Spinal cord (tissue), 10 donors: ENCODE data around the gene TP53BP2. TPM values are rescaled to one million over a fixed set of nuclear protein-coding genes. Genes with fewer than 3 reads are reported as not detected.
"Not testable (repeated sequence)": the region's sequence is repeated elsewhere in the genome, so short reads cannot be mapped to it uniquely, and the experiment has no call there.

Experiments
- DNase-seq, 6 donors: peaks; one replicate each; pipeline versions ENCODE4 v3.0.0 to v3.0.0-alpha.2; 2013 to 2015; ENCODE audit warnings: low spot score in 6 of 6, low read depth in 4 of 6
- H3K27ac ChIP-seq: one replicate; pipeline ENCODE4 v1.5.1; 2013; ENCODE audit warnings: low read depth, low read length, control low read depth
- H3K27me3 ChIP-seq: one replicate; pipeline ENCODE4 v1.6.1; 2013; ENCODE audit warnings: low read length; ENCODE audit not compliant: control insufficient read depth, insufficient read depth
- H3K36me3 ChIP-seq: one replicate; pipeline ENCODE4 v1.6.1; 2013; ENCODE audit warnings: low read length; ENCODE audit not compliant: control insufficient read depth, insufficient read depth
- H3K4me1 ChIP-seq: one replicate; pipeline ENCODE4 v1.6.1; 2013; ENCODE audit warnings: low read length; ENCODE audit not compliant: control insufficient read depth, insufficient read depth
- H3K4me3 ChIP-seq: one replicate; pipeline ENCODE4 v1.5.1; 2013; ENCODE audit warnings: low read depth, low read length, control low read depth
- H3K9me3 ChIP-seq: one replicate; pipeline ENCODE4 v1.6.1; 2013; ENCODE audit warnings: low read length; ENCODE audit not compliant: control insufficient read depth, insufficient read depth
- WGBS: methylation state at CpG from one replicate; pipeline ENCODE4 v1.1.5; 2013; ENCODE audit warnings: missing lambda C conversion rate; ENCODE audit not compliant: insufficient coverage; 5-methylcytosine and 5-hydroxymethylcytosine counted together
- polyA plus RNA-seq, 2 donors: library from polyadenylated mRNA; unstranded; fragments of 120-200 nt; gene quantifications; one replicate each; pipeline ENCODE4 v1.2.1, GENCODE V29; 2013; ENCODE audit not compliant: insufficient read length in 2 of 2
- total RNA-seq, 2 donors: library from RNA; depleted of rRNA in 1 of 2; stranded (reverse); fragments of 120-200 nt in 1 of 2; fragments of >200 nt in 1 of 2; gene quantifications; one replicate each; pipeline versions ENCODE4 v1.2.3 to v1.2.4, GENCODE V29; 2013 to 2014
- donor health status: healthy.

The TP53BP2 gene
- total and polyA plus RNA-seq, 4 donors: 34.9 to 40.5 (median 38.2) TPM

GRCh38 chr1:223876590-223876989, 30.8 kb upstream of the TP53BP2 start:
- WGBS: no CpG with 5 or more reads among the region's 6 CpGs
- no peak overlapping the region for H3K27ac ChIP-seq
- no peaks in the 10 kb centered on the region for H3K36me3 ChIP-seq
- no peak for DNase-seq
- H3K4me3 ChIP-seq: no peak overlapping the region
- H3K27me3 ChIP-seq: no peaks in the 10 kb centered on the region
- no peaks in the 10 kb centered on the region for H3K9me3 ChIP-seq
- no peaks in the 10 kb centered on the region for H3K4me1 ChIP-seq

GRCh38 chr1:223873044-223873443, 27.3 kb upstream of the TP53BP2 start:
- Histone ChIP-seq H3K27ac (no peak overlapping the region), H3K27me3 (no peaks in the 10 kb centered on the region), H3K9me3 (no peaks in the 10 kb centered on the region), H3K36me3 (no peaks in the 10 kb centered on the region), H3K4me1 (peaks cover 5% of the 10 kb centered on the region), H3K4me3 (no peak overlapping the region)
- 85% methylated on average over 4 of the region's 5 CpGs for WGBS
- no peak for DNase-seq

- H3K4me1 ChIP-seq: peaks cover 5% of the 10 kb centered on the region
- no peaks in the 10 kb centered on the region for H3K9me3 ChIP-seq
- H3K27me3 ChIP-seq: no peaks in the 10 kb centered on the region
- no peak overlapping the region for H3K4me3 ChIP-seq
- H3K36me3 ChIP-seq: no peaks in the 10 kb centered on the region
- no peak for DNase-seq
- 76% methylated on average over 4 of the region's 5 CpGs for WGBS
- H3K27ac ChIP-seq: no peak overlapping the region
Observed at GRCh38 chr1:223872308-223872901, 26.7 kb upstream of the TP53BP2 start.

GRCh38 chr1:223870617-223871574, 25.1 kb upstream of the TP53BP2 start:
- Histone ChIP-seq H3K27ac (no peak overlapping the region), H3K36me3 (no peaks in the 10 kb centered on the region), H3K9me3 (no peaks in the 10 kb centered on the region), H3K4me3 (no peak overlapping the region), H3K4me1 (peaks cover 5% of the 10 kb centered on the region), H3K27me3 (no peaks in the 10 kb centered on the region)
- WGBS: 77% methylated on average over 12 of the region's 14 CpGs
- no peak for DNase-seq

GRCh38 chr1:223864599-223865368, 19.0 kb upstream of the TP53BP2 start:
- H3K9me3 ChIP-seq, H3K36me3 ChIP-seq, H3K27ac ChIP-seq, H3K4me3 ChIP-seq, H3K4me1 ChIP-seq, H3K27me3 ChIP-seq, DNase-seq: not testable (repeated sequence)
- 93% methylated on average over 16 of the region's 19 CpGs for WGBS

GRCh38 chr1:223864084-223864483, 18.3 kb upstream of the TP53BP2 start:
- H3K4me1 ChIP-seq: no peaks in the 10 kb centered on the region
- DNase-seq: no peak
- no peak overlapping the region for H3K4me3 ChIP-seq
- H3K9me3 ChIP-seq: no peaks in the 10 kb centered on the region
- H3K27me3 ChIP-seq: no peaks in the 10 kb centered on the region
- WGBS: 96% methylated on average over 17 of the region's 17 CpGs
- H3K27ac ChIP-seq: no peak overlapping the region
- no peaks in the 10 kb centered on the region for H3K36me3 ChIP-seq

- Histone ChIP-seq H3K36me3 (no peaks in the 10 kb centered on the region), H3K9me3 (no peaks in the 10 kb centered on the region), H3K4me1 (no peaks in the 10 kb centered on the region), H3K4me3 (no peak overlapping the region), H3K27ac (no peak overlapping the region), H3K27me3 (no peaks in the 10 kb centered on the region)
- no CpG with 5 or more reads among the region's 1 CpG for WGBS
- DNase-seq: no peak
Observed at GRCh38 chr1:223861904-223862303, 16.2 kb upstream of the TP53BP2 start.

GRCh38 chr1:223860051-223860622, 14.4 kb upstream of the TP53BP2 start:
- DNase-seq: no peak
- H3K4me1 ChIP-seq: no peaks in the 10 kb centered on the region
- no peaks in the 10 kb centered on the region for H3K27me3 ChIP-seq
- no peak overlapping the region for H3K4me3 ChIP-seq
- H3K36me3 ChIP-seq: no peaks in the 10 kb centered on the region
- WGBS: 61% methylated on average over 4 of the region's 5 CpGs
- H3K27ac ChIP-seq: no peak overlapping the region
- no peaks in the 10 kb centered on the region for H3K9me3 ChIP-seq

GRCh38 chr1:223859058-223859457, 13.3 kb upstream of the TP53BP2 start:
- Histone ChIP-seq H3K4me3 (no peak overlapping the region), H3K4me1 (no peaks in the 10 kb centered on the region), H3K9me3 (no peaks in the 10 kb centered on the region), H3K27me3 (no peaks in the 10 kb centered on the region), H3K36me3 (no peaks in the 10 kb centered on the region), H3K27ac (no peak overlapping the region)
- DNase-seq: no peak
- WGBS: no CpG with 5 or more reads among the region's 8 CpGs
